HG03060 (cell line): ENCODE data around the gene RBM19.
A peak's percentile ranks its signal among the peaks of the same experiment; 100 is the strongest.

Experiments
- ATAC-seq: cut with Tn5 transposase; IDR thresholded peaks from one replicate; pipeline ENCODE4 v1.9.1; 2021; ENCODE audit warnings: low read depth, moderate number of reproducible peaks; ENCODE audit not compliant: unreplicated experiment

The RBM19 gene

DNA sequence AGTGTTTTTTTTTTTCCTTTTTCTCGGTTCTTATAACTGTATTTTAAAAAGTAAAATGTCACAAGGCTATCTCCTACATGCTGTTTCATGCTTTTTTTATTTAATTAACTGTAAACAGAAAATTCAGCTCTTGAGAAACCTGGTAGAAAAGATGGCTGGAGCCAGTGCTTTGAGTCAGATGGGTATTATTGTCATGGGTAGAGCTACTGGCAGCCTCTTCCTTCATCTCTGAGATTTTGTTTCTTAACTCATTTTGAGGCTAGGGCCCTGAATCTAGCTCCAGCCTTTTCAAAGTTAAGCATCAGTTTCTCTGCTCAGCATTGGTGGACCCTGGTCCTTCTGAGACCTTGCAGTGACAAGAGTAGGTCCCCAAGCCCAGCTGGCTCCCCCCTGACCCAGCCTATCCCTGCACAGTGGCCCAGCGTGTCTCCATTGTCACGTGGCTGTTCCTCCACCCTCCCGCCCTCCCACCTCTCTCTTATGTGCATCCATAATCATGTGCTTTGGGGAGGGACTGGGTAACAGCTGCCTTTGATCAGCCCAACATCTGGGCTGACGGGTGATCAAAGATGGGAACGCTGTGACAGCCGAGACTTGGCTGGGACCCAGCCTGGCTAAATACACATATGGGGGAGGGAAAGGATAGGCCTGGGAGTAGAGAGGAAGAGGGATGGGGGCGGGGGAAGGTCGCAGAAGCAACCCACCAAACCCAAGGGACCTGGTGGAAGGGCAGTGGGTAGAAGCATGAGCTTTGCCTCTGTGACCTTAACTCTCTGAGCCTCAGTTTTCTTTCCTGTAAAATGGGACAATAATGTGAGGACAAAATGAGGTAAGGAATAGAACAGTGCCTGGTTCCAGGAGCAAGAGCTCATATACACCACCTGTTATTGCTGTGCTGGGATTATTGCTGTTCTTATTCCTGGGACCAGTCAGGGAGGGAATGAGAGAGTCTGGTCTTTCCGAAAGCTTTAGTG is 24.4 kb upstream of the RBM19 start:
- ATAC-seq, result no peak

DNA sequence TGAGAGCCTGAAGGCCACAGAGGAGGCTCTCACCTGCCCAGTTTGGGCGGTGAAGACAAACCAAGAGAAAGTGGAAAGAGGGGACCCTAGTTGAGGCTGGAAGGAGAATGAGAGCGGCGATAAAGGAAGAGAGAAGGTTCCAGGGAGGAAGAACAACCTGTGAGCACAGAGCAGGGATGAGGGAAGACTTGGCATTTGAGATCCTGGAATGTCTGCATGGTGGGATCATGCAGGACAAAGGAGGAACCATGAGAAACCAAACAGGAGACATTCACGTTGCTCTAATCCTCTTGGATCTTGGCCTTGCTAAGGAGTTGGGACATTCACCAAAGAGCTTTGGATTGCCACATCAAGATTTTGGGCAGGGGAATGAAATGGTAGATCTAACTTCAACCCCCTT is 22.9 kb upstream of the RBM19 start:
- no peak for ATAC-seq

DNA sequence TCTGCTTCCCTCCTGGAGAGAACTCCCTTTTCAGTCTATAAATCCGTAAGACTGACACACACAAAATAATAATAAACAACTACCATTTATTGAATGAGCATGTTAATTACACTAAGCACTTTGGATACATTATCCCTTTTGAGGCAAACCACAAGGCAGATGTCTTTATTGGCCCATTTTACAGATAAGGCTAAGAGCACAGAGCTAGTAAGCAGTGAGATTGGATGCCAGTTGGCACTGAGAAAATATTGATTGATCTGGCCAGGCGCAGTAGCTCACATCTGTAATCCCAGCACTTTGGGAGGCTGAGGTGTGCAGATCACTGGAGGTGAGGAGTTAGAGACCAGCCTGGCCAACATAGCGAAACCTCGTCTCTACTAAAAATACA is 21.9 kb upstream of the RBM19 start:
- no peak for ATAC-seq

DNA sequence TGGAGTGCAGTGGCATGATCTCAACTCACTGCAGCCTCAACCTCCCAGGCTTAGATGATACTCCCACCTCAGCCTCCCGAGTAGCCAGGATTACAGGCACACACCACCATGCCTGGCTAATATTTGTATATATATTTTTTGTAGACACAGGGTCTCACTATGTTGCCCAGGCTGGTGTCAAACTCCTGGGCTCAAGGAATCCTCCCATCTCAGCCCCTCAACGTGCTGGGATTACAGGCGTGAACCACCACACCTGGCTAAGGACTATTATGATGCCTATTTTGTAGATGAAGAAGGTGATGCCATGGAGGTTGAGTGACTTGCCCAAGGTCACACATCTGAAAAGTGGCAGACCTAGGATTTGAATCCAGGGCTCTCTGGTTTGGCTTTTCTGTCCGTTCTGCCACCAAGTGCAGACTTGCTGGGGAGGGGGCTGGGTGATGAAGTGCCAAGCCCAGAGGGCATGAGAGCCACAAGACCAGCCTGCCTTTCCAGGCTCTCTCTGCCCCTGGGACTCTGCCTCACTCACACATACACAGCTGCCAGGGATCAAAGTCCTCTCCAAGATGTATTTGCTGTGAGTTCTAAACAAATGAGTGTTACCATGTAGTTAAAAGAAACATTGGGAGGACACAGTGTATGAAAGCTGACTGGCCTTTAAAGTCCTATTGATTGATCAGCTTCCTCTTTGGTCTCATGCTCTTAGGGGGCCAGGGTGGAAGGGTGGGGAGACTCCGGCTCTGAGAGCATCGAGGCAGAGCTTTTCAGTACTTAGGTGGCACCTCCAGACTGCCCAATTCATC is 21.3 kb upstream of the RBM19 start:
- ATAC-seq, result no peak

DNA sequence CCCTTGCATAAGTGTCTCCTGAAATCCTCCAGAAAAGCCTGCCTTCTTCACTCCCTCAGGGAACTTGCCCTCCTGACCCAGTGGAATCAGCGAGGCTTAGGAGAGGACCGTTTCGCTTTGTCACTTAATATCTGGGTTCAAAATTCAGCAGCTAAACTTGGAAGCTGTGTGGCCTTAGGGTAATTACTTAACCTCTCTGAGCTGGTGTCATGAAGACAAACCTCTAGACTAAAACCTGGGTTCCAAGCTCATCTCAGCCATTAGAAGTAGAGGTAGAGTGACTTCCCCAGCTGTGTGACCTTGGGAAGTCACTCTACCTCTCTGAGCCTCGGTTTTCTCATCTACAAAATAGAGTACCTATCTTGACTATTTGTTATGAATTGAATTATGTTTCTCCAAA is 18.3 kb upstream of the RBM19 start:
- ATAC-seq, result no peak

DNA sequence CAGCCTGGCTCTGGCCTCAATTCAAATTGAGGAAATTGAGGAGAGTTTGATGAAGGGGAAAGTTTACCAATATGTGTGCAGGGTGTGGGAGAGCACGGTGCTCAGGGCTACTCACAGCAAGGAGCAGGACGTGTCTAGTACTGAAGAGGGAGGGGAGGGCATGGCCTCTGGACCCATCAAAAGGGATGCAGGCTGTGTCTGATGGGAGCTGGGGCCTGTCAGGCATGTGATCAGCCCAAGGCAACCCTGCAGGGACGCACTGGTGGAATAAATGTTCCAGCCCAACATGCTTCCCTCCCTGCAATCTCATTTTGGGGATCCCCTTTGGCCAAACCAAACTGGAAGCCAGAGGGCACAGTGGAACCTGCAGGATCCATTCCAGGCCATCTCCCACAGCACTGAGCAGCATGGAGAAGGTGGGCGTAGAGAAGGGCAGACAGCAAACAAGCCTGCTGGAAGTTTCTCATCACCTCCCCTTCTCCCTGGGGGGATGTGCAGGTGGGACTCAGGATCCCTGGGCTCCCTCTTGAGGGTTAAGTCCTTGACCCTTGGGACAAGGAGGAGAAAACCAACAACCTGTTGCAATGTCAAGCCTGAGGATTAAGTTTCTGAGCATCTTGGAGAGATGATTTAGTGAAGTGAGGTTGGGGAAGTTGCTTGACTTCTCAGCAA is 17.8 kb upstream of the RBM19 start:
- no peak for ATAC-seq

DNA sequence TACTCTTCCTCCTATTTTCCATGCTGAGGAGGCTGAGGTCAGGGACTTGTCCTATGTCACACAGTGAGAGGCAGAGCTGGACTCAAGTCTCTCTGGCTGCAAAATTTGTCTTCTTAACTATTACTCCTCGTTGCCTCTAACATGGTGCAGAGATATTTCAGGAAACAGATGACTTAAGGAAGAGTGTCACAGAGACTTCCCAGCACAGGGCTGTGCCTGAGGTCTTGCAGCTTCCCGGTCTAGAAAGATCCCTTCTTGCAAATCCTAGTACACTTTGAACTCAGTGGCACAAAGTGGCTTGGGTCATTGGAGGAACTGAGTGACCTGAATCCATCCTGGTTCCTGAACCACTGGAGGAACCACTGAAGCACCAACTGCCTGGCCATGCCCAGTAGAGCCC is 17.1 kb upstream of the RBM19 start:
- no peak for ATAC-seq

DNA sequence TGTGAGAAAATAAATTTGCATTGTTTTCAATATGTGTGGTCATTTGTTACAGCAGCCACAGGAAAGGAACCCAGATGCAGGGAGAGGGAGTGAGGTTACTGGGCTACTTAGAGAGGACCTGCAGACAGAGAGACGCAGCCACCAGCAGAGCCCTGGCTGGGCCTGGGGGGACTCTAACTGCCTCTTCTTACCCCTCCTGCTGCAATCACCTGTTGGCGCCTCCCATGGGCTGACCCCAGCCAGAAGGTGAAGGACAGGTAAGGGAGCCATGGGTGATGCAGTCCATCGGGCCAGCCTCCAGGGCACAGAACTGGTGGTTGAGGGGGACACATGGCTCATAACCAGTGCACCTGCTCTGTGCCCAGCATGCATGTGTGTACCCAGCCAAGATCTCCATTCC is 15.8 kb upstream of the RBM19 start:
- ATAC-seq, result no peak

DNA sequence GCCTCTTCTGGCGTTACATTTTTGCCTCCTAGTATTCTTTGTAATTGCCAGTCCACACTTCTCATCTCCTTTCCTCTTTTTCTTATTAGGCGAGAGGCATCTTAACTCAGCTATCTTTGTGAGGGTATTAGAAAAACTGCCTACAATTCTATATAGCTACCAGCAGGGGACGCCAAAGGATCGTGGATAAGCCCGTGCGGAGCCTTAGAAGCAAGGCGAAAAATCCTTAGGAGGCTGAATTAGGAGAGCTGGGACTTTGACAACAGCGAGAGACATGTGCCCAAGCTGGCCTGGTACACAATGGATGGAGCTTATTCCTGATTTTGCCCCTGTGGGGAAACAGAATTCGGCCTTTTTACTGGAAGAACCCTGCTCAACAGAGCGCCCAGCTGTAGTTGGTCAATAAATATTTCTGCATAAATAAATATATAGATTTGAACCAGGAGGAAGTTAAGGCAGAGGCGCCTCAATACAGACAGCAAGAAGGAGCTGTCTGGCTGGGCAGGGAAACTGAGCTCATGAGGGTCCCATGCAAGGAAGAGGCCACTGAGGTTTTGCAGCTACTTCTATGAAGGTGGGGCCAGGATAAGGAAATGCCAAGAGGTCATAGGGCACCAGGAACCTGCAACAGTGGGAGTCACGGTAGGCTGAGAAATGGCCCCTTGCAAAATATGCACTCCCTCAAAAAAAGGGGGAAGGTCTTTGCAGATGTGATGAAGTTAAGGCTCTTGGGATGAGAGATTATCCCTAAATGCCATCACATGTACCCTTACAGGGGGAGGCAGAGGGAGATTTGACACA is 14.6 kb upstream of the RBM19 start:
- ATAC-seq, result peak; percentile 60

DNA sequence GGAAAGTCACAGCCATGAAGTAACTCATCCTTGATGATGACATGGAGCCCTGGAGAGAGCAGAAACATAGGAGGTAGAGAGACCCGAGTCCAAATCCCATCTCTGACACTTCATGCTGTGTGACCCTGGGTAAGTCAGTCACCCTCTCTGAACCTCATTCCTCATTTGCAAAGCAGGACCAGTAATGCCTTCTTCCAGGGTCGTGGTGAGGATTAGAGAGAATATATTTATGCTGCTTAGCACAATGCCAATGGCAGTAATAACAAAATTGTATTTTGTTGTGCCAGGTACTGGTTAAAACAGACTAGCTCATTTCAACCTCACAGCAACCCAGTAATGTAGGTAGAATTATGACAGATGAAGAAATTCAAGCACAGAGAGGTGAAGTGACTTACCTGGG is 13.9 kb upstream of the RBM19 start:
- ATAC-seq, result no peak

DNA sequence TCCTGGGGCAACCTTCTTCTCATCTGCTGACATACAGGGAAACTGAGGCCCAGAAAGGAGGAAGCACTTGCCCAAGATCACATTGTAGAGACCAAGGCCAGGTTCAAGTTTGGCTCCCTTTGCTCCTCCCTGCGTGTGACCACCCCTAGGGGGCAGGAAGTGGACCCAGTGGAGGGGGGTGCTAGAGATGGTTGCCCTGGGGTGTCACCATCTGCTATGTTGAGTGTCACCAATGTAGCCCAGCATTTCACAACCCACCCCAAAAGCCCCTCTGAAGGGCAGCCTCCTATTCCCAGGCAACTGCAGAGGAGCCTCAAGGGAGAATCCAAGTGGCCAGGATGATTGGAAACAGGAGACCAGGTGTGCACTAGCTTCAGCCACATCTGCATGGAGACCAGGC is 12.0 kb upstream of the RBM19 start:
- ATAC-seq, result no peak

DNA sequence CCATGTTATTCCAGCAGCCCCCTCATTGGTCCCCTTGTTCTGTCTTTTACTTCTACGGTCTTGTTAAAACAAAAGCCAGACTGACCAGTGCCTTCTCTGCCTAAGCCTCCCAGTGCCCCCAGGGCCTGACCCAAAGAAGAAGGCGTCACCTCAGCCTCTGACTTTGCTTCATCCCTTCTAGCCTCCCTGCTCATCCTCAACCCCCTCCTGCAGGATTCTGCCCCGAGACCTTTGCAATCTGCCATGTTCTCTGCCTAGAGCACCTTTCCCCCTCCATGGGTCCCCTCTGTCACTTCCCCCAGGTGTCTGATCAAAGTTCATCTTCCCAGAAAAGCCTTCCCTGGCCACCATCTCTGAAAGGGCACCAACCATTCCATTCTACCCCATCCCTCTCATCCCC is 7.9 kb upstream of the RBM19 start:
- ATAC-seq, result no peak

DNA sequence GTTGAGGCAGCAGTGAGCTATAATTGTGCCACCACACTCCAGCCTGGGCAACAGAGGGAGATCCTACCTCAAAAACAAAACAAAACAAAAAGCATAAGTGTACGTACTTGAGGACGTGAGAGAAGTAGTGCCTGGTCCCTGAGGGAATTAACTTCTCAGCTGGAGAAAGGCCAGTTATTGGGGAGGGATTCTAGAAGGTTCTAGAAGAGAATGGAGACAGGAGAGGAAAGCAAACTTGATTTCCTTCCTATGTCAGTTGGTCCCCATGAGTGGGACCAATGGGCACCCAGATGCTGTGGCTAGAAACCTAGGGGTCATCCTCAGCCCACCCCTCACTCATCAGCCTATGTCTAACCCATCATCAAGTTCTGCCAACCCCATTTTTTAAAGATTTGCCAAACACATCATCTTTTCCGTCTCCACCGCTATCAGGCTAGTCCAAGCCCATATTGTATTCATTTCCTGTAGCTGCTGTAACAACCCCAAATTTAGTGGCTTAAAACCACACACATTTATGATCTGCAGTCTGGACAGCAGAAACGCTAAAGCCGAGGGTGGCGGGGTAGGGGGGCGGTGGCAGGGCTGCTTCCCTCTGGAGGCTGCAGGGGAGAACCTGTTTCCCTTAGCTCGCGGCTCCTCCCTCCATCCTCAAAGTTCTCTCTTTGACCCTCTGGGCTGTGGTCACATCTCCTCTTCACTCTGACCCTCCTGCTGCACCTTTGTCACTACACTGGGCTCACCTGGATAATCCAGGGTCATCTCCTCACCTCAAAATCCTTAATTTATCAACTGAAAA is 7.2 kb upstream of the RBM19 start:
- ATAC-seq, result no peak

DNA sequence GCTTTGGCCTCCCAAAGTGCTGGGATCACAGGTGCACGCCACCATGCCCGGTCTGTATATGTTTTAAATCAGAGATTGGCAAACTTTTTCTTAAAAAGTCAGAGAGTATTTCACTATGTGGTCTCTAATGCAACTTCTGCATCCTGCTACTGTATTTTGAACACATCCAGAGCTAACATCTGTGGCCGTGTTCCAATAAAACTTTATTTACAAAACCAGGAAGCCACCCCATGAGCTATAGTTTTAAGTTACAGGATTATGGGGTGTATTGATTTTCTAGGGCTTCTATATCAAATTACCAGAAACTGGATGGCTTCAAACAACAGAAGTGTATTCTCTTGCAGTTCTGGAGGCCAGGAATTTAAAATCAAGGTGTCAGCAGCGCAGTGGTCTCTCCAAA is 5.3 kb upstream of the RBM19 start:
- ATAC-seq, result no peak

DNA sequence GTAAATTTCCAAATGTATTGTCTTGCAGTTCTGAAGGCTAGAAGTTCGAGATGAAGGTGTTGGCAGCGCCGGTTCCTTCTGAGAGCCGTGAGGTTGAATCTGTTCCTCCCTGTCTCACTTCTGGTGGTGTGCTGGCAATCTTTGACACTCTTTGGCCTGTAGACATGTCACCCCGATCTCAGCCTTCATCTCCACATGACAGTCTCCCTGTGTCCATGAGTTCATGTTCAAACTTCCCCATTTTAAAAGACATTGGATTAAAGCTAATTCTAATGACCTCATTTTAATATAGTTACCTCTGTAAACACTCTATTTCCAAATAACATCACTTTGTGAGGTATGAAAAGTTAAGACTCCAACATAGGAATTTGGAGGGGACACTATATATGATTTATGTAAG is 4.1 kb upstream of the RBM19 start:
- ATAC-seq, result no peak

DNA sequence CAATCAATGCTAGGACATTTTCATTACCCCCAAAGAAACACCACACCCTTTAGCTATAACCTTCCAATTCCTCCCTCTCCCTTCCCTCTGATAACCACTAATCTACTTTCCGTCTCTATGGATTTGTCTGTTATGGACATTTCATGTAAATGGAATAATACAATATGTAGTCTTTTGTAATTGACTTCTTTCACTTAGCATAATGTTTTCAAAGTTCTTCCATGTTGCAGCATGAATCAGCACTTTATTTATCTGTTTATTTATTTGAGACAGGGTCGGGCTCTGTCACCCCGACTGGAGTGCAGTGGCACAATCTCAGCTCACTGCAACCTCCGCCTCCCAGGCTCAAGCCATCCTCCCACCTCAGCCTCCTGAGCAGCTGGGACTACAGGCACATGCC is 1.2 kb upstream of the RBM19 start:
- ATAC-seq, result no peak

DNA sequence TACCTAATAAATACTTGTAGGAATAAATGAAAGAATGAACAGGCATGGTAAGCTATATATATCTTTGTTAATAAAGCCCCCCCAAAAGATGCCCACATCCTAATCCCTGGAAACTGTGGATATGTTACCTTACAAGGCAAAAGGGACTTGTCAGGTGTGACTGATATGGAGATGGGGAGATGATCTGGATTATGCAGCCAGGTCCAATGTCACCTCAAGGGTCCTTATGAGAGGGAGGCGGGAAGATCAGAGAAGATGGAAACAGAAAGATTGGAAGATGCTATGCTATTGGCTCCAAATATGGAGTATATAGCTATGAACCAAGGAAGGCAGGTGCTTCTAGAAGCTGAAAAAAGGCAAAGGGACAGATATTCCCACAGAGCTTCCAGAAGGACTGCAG is 3.4 kb downstream of the RBM19 start:
- ATAC-seq, result no peak

DNA sequence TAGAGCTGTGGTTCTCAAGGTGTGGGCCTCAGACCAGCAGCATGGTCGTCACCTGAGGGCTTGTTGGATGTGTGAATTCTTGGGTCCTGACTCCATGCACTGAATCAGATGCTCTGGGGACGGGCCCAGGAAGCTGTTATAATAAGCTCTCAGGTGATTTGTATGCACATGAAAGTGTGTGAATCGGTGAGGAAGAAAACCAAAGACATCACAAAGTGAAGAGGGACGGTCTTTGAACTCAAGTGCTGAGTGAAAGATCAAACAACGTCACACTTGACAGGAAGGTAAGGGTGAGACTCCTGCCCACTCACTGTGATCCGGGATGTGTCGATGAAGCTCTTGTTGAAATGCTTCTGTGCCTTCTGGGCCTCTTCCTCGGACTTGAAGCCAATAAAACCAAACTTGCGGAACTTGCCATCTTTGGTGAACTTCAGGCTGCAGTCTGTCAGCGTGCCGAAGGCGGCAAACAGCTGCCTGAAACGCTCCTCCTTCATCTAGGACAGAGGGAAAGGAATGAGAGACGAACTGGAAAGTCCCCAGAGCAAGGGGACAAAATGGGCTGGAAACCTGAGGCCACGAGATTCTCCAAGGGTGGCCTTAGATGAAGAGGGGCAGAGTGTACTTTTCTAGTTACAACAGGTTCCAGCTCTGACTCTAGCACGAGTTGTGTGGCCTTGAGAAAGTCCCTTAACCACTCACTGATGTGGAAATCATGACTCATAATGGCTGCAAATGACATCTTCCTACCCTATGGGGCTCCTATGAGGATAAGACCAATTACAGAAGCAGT is 4.0 kb downstream of the RBM19 start:
- peak; percentile 47 for ATAC-seq

DNA sequence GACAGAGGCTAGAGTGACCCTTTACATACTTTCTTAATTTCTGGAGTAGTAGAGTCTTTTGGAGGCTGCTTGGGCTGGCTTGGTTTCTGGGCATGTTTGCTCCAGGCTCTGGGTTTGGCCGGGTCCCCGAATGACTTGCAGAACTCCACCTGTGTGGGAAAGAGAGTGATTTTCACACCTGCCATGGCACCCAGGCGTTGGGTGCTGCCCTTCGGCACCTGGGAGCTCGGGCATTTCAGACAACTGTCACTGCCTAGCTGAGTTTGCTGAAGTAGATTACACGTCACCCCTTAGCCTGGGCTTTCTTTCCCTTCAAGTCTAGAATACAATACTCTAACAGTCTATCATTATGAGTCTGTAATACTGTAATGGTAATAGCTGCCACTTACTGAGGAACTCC is 6.1 kb downstream of the RBM19 start:
- ATAC-seq, result no peak
